ENCODE results near the gene TGFBRAP1. TPM values are rescaled to one million over a fixed set of nuclear protein-coding genes. Genes with fewer than 3 reads are reported as not detected.

TGFBRAP1 gene
- total RNA-seq, 1 donor from 2014 or later: 10.3 TPM

- ATAC-seq: no peak
- DNase-seq (ENCODE audit: missing footprints): no peak
- intact Hi-C loops (cut with DNase I): no loop called here
These were observed 113.8 kb downstream of the TGFBRAP1 start for GRCh38 chr2:105215586-105216192.

Other genes starting within 250 kb of the TGFBRAP1 start
- not detected for gene GPR45, start 88.0 kb downstream of the TGFBRAP1 start, total RNA-seq
- 16.7 TPM for gene C2orf49, start 7.8 kb upstream of the TGFBRAP1 start, total RNA-seq
- gene FHL2, start 69.3 kb upstream of the TGFBRAP1 start, total RNA-seq: 1,619 TPM